ENCODE measurements around the gene APOBEC4.

DNA sequence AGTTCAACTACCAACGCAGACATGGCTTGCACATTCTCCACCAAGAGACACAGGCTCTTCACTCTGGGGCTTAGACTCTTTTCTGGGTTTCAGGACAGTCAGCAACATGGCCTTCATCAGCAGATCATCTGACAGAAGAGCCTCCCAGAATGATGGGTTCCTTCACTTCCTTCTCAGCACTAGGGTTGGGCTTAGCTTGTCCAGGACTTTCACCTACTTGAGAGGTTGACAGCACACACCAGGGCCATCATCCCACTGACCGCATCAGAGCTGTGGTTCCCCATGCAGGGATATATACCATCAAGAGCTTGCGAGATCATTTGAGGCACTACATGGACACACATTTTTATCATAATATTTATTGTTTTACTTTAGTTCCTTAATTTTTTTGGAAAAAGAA, 52.5 kb downstream of the APOBEC4 start:
- TF ChIP-seq POLR2A (IDR thresholded peaks at IDR 0.05): no peak
- TF ChIP-seq, protein P1, sequence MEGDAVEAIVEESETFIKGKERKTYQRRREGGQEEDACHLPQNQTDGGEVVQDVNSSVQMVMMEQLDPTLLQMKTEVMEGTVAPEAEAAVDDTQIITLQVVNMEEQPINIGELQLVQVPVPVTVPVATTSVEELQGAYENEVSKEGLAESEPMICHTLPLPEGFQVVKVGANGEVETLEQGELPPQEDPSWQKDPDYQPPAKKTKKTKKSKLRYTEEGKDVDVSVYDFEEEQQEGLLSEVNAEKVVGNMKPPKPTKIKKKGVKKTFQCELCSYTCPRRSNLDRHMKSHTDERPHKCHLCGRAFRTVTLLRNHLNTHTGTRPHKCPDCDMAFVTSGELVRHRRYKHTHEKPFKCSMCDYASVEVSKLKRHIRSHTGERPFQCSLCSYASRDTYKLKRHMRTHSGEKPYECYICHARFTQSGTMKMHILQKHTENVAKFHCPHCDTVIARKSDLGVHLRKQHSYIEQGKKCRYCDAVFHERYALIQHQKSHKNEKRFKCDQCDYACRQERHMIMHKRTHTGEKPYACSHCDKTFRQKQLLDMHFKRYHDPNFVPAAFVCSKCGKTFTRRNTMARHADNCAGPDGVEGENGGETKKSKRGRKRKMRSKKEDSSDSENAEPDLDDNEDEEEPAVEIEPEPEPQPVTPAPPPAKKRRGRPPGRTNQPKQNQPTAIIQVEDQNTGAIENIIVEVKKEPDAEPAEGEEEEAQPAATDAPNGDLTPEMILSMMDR (IDR thresholded peaks at IDR 0.05): no peak
